ENCODE results near the gene PLOD2.

PLOD2 gene

GRCh38 chr3:146187334-146187950, 26.5 kb upstream of the PLOD2 start:
- H3K27me3 ChIP-seq (replicated peaks; ENCODE audit: control insufficient read depth, insufficient read depth, low read length, poor library complexity, severe bottlenecking), result no peaks in the 10 kb centered on the region
- no peaks in the 10 kb centered on the region for H3K4me1 ChIP-seq (ENCODE audit: control insufficient read depth, insufficient read depth, low read length, poor library complexity, severe bottlenecking)
- no peaks in the 10 kb centered on the region for H3K9me3 ChIP-seq (ENCODE audit: control insufficient read depth, low read length)
- DNase-seq, result no peak
- H3K36me3 ChIP-seq (ENCODE audit: control insufficient read depth, insufficient read depth, low read length), result no peaks in the 10 kb centered on the region
- H3K4me3 ChIP-seq (ENCODE audit: insufficient read depth, low read depth, low read length, poor library complexity, severe bottlenecking), result no peak overlapping the region
- H3K27ac ChIP-seq (ENCODE audit: insufficient read depth, low read length, poor library complexity, severe bottlenecking), result no peak overlapping the region

DNA sequence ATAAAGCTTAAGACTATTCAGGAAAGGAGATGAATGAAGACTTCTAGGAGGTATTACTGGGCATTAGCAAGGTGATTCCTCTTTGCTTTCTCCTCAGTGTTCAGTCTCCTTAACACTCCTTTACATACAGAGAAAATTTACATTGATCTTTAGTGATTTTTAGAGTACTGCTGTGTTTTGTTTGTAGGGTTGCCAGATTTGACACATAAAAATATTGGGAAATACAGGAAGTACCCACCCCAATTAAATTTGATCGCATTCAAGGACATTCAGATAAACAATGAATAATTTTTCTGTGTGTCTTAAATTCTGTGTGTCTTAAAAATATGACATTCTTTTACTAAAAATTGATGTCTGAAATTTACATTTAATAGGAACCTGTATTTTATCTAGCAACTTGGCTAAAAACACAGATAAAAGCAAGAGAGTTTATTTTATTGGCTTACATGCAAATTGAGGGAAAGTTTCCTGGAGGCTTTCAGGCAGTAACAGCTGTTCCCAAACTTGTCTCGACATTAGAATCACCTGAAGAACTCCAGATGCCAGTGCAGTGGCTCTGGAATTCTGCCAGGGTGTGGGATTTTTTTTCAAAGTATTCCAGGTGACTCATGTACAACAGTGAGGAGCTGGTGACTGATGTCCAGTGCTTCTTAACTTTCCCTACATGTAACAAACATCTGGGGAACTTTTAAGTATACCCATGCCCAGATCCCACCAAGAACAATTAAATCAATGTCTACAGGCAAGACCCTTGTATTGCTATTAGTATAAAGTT, 23.4 kb upstream of the PLOD2 start:
- Histone ChIP-seq H3K36me3 (ENCODE audit: control insufficient read depth, insufficient read depth, low read length) (no peaks in the 10 kb centered on the region), H3K27me3 (replicated peaks; ENCODE audit: control insufficient read depth, insufficient read depth, low read length, poor library complexity, severe bottlenecking) (no peaks in the 10 kb centered on the region), H3K4me1 (ENCODE audit: control insufficient read depth, insufficient read depth, low read length, poor library complexity, severe bottlenecking) (no peaks in the 10 kb centered on the region), H3K27ac (ENCODE audit: insufficient read depth, low read length, poor library complexity, severe bottlenecking) (no peak overlapping the region), H3K9me3 (ENCODE audit: control insufficient read depth, low read length) (no peaks in the 10 kb centered on the region), H3K4me3 (ENCODE audit: insufficient read depth, low read depth, low read length, poor library complexity, severe bottlenecking) (no peak overlapping the region)
- DNase-seq, result no peak

DNA sequence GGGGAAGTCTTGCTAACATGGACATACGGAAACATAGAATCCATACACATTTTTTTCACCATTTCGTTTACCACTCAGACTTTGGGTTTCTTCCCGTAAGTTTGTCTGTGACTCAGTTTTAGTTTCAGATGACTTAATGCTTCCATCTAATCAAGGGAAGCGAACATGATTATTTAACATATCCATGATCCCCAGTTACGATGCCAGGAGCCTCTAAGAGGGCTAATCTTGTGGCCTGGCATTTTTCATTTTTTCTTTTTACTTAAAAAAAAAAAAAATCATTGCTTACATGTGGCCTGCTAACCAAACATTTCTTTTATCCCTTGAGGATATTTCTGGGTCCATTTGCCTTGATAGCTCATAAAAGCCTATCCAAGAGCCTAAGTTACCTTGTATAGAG, 20.2 kb upstream of the PLOD2 start:
- no peaks in the 10 kb centered on the region for H3K36me3 ChIP-seq (ENCODE audit: control insufficient read depth, insufficient read depth, low read length)
- DNase-seq, result no peak
- no peaks in the 10 kb centered on the region for H3K4me1 ChIP-seq (ENCODE audit: control insufficient read depth, insufficient read depth, low read length, poor library complexity, severe bottlenecking)
- no peaks in the 10 kb centered on the region for H3K9me3 ChIP-seq (ENCODE audit: control insufficient read depth, low read length)
- H3K4me3 ChIP-seq (ENCODE audit: insufficient read depth, low read depth, low read length, poor library complexity, severe bottlenecking), result no peak overlapping the region
- no peak overlapping the region for H3K27ac ChIP-seq (ENCODE audit: insufficient read depth, low read length, poor library complexity, severe bottlenecking)
- H3K27me3 ChIP-seq (replicated peaks; ENCODE audit: control insufficient read depth, insufficient read depth, low read length, poor library complexity, severe bottlenecking), result no peaks in the 10 kb centered on the region

GRCh38 chr3:146180376-146180775, 19.4 kb upstream of the PLOD2 start:
- Histone ChIP-seq H3K4me3 (ENCODE audit: insufficient read depth, low read depth, low read length, poor library complexity, severe bottlenecking) (no peak overlapping the region), H3K36me3 (ENCODE audit: control insufficient read depth, insufficient read depth, low read length) (no peaks in the 10 kb centered on the region), H3K27me3 (replicated peaks; ENCODE audit: control insufficient read depth, insufficient read depth, low read length, poor library complexity, severe bottlenecking) (no peaks in the 10 kb centered on the region), H3K4me1 (ENCODE audit: control insufficient read depth, insufficient read depth, low read length, poor library complexity, severe bottlenecking) (no peaks in the 10 kb centered on the region), H3K27ac (ENCODE audit: insufficient read depth, low read length, poor library complexity, severe bottlenecking) (no peak overlapping the region), H3K9me3 (ENCODE audit: control insufficient read depth, low read length) (no peaks in the 10 kb centered on the region)
- DNase-seq, result no peak

DNA sequence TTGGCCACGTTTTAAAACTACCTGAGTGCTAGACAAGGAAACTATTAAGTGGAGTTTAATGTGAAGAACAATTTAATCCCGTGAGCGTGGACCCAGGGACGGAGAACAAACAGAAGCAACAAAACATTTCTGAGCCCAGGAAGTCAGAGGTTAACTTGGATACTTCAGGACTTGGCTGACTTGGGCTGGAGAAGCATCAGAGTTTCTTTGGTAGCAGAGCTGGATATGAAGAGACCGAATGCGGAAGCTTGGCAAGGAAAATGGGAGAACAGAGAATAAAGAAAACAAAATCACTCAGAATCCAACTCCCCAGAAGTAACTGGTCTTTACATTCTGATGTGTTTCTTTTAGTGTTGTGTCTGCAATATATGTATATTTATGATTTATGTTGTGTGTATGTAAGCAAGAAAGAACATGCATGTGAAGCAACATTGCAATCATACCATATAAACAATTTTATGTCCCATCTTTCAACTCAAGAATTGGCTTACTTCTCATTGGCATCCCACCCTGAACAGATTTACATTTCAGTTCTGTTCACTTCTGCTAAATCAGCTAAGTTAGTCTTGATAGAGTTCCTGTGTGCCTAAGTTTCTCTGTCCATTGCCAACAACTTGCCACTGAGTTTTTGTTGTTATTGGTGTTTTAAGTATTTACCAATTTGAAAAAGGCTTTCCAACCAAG, 17.2 kb upstream of the PLOD2 start:
- Histone ChIP-seq H3K36me3 (ENCODE audit: control insufficient read depth, insufficient read depth, low read length) (no peaks in the 10 kb centered on the region), H3K9me3 (ENCODE audit: control insufficient read depth, low read length) (no peaks in the 10 kb centered on the region), H3K27me3 (replicated peaks; ENCODE audit: control insufficient read depth, insufficient read depth, low read length, poor library complexity, severe bottlenecking) (no peaks in the 10 kb centered on the region), H3K27ac (ENCODE audit: insufficient read depth, low read length, poor library complexity, severe bottlenecking) (no peak overlapping the region), H3K4me3 (ENCODE audit: insufficient read depth, low read depth, low read length, poor library complexity, severe bottlenecking) (no peak overlapping the region), H3K4me1 (ENCODE audit: control insufficient read depth, insufficient read depth, low read length, poor library complexity, severe bottlenecking) (no peaks in the 10 kb centered on the region)
- DNase-seq, result no peak

- DNase-seq, result no peak
- Histone ChIP-seq H3K27me3 (replicated peaks; ENCODE audit: control insufficient read depth, insufficient read depth, low read length, poor library complexity, severe bottlenecking) (no peaks in the 10 kb centered on the region), H3K9me3 (ENCODE audit: control insufficient read depth, low read length) (no peaks in the 10 kb centered on the region), H3K36me3 (ENCODE audit: control insufficient read depth, insufficient read depth, low read length) (no peaks in the 10 kb centered on the region), H3K4me3 (ENCODE audit: insufficient read depth, low read depth, low read length, poor library complexity, severe bottlenecking) (no peak overlapping the region), H3K4me1 (ENCODE audit: control insufficient read depth, insufficient read depth, low read length, poor library complexity, severe bottlenecking) (no peaks in the 10 kb centered on the region), H3K27ac (ENCODE audit: insufficient read depth, low read length, poor library complexity, severe bottlenecking) (no peak overlapping the region)
These were observed 16.5 kb upstream of the PLOD2 start for GRCh38 chr3:146177519-146177918.

- Histone ChIP-seq H3K36me3 (ENCODE audit: control insufficient read depth, insufficient read depth, low read length) (no peaks in the 10 kb centered on the region), H3K27ac (ENCODE audit: insufficient read depth, low read length, poor library complexity, severe bottlenecking) (no peak overlapping the region)
- no peak for DNase-seq
These were observed 16.1 kb upstream of the PLOD2 start for GRCh38 chr3:146177072-146177471.

DNA sequence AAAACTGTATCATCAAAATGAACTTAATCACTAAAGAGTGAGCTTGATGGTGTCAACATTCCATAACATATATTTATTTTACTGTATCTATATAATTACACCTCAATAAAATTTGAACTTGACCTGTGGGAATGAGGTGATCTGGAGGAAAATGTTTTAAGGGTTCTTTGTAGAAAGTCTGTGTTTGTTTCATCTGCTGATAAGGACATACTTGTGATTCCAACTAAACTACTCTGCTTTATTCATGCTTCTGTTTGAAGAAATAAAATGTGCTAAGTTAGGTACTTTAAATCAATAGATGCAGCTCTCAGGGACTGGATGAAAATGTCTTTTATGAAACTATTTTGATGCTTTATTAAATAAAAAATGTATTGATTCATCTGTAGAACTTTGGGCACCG, 11.6 kb upstream of the PLOD2 start:
- no peaks in the 10 kb centered on the region for H3K36me3 ChIP-seq (ENCODE audit: control insufficient read depth, insufficient read depth, low read length)
- H3K27me3 ChIP-seq (replicated peaks; ENCODE audit: control insufficient read depth, insufficient read depth, low read length, poor library complexity, severe bottlenecking), result no peaks in the 10 kb centered on the region
- H3K4me3 ChIP-seq (ENCODE audit: insufficient read depth, low read depth, low read length, poor library complexity, severe bottlenecking), result no peak overlapping the region
- H3K27ac ChIP-seq (ENCODE audit: insufficient read depth, low read length, poor library complexity, severe bottlenecking), result no peak overlapping the region
- no peaks in the 10 kb centered on the region for H3K9me3 ChIP-seq (ENCODE audit: control insufficient read depth, low read length)
- H3K4me1 ChIP-seq (ENCODE audit: control insufficient read depth, insufficient read depth, low read length, poor library complexity, severe bottlenecking), result no peaks in the 10 kb centered on the region
- DNase-seq, result no peak

More at GRCh38 chr3:146177072-146177471, 16.1 kb upstream of the PLOD2 start:
- no peaks in the 10 kb centered on the region for H3K9me3 ChIP-seq (ENCODE audit: control insufficient read depth, low read length)
- H3K4me3 ChIP-seq (ENCODE audit: insufficient read depth, low read depth, low read length, poor library complexity, severe bottlenecking), result no peak overlapping the region
- no peaks in the 10 kb centered on the region for H3K4me1 ChIP-seq (ENCODE audit: control insufficient read depth, insufficient read depth, low read length, poor library complexity, severe bottlenecking)
- no peaks in the 10 kb centered on the region for H3K27me3 ChIP-seq (replicated peaks; ENCODE audit: control insufficient read depth, insufficient read depth, low read length, poor library complexity, severe bottlenecking)

DNA sequence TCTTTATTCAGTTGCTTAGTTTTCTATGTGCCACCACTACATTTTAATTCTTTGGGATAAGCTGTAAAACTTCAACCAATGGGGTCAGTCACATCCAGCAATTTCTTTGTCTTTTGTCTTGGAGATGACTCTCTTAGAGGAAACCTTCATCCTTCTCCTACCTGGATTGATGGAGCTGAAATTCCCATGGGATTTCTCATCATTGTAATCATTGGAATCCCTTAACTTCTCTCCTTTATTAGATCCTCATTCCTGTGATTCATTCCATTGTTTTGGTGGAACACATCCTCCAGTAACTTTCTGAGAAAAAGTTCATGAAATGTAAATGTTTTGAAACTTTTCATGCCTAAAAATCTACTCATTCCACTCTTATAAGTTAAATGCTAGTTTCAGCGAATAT, 9.6 kb upstream of the PLOD2 start:
- no peaks in the 10 kb centered on the region for H3K27me3 ChIP-seq (replicated peaks; ENCODE audit: control insufficient read depth, insufficient read depth, low read length, poor library complexity, severe bottlenecking)
- DNase-seq, result no peak
- no peaks in the 10 kb centered on the region for H3K4me1 ChIP-seq (ENCODE audit: control insufficient read depth, insufficient read depth, low read length, poor library complexity, severe bottlenecking)

DNA sequence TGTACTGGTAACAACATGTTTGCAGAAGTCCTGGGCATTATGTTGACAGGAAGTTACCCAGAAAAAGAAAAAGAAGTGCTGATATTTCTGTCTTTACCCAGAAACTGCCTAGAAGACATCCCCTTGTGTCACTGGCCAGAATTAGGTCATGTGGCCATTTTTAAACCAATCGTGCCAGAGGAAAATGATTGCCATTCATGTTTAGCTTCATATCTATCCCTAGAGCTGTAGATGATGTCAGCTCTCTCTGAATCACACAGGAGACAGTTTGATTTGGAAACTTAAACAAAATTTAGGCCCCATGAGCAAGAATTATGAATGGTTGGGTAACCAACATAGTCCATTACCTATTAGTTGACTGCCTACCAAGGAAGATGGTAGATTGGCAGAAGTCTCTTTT, 8.9 kb upstream of the PLOD2 start:
- Histone ChIP-seq H3K27ac (ENCODE audit: insufficient read depth, low read length, poor library complexity, severe bottlenecking) (no peak overlapping the region), H3K9me3 (ENCODE audit: control insufficient read depth, low read length) (no peaks in the 10 kb centered on the region), H3K4me1 (ENCODE audit: control insufficient read depth, insufficient read depth, low read length, poor library complexity, severe bottlenecking) (no peaks in the 10 kb centered on the region), H3K27me3 (replicated peaks; ENCODE audit: control insufficient read depth, insufficient read depth, low read length, poor library complexity, severe bottlenecking) (no peaks in the 10 kb centered on the region), H3K36me3 (ENCODE audit: control insufficient read depth, insufficient read depth, low read length) (no peaks in the 10 kb centered on the region), H3K4me3 (ENCODE audit: insufficient read depth, low read depth, low read length, poor library complexity, severe bottlenecking) (no peak overlapping the region)
- no peak for DNase-seq

More for the DNA sequence above, 9.6 kb upstream of the PLOD2 start:
- no peaks in the 10 kb centered on the region for H3K9me3 ChIP-seq (ENCODE audit: control insufficient read depth, low read length)
- no peak overlapping the region for H3K27ac ChIP-seq (ENCODE audit: insufficient read depth, low read length, poor library complexity, severe bottlenecking)
- no peak overlapping the region for H3K4me3 ChIP-seq (ENCODE audit: insufficient read depth, low read depth, low read length, poor library complexity, severe bottlenecking)
- H3K36me3 ChIP-seq (ENCODE audit: control insufficient read depth, insufficient read depth, low read length), result no peaks in the 10 kb centered on the region

Data from effector memory CD4-positive, alpha-beta T cell (primary cell).